Natural killer cell (primary cell): ENCODE measurements around the gene DAB2IP. TPM values are rescaled to one million over a fixed set of nuclear protein-coding genes. Genes with fewer than 3 reads are reported as not detected.

Source experiments
- ATAC-seq, 3 donors: fragments of 150-1000 bp in 2 of 3; fragments of 200-7000 bp in 1 of 3; cut with Tn5 transposase; 1 replicate in 1 of 3; 2 replicates in 2 of 3; pipeline ENCODE4 v1.10.0; 2021; ENCODE audit warnings: mild to moderate bottlenecking in 2 of 3, moderate library complexity in 2 of 3
- DNase-seq, 2 donors: peaks; one replicate each; pipeline versions ENCODE4 v3.0.0 to v3.0.0-alpha.2; 2013 to 2021; ENCODE audit warnings: mixed read lengths in 1 of 2
- H3K27ac ChIP-seq: one replicate; pipeline ENCODE4 v1.5.1; 2013; ENCODE audit warnings: mild to moderate bottlenecking, low read length
- H3K27me3 ChIP-seq: one replicate; pipeline ENCODE4 v1.6.1; 2013; ENCODE audit warnings: low read length; ENCODE audit not compliant: control insufficient read depth, insufficient read depth
- H3K36me3 ChIP-seq: one replicate; pipeline ENCODE4 v1.6.1; 2013; ENCODE audit warnings: low read length; ENCODE audit not compliant: control insufficient read depth, insufficient read depth
- H3K4me1 ChIP-seq: one replicate; pipeline ENCODE4 v1.6.1; 2013; ENCODE audit warnings: low read length; ENCODE audit not compliant: control insufficient read depth, insufficient read depth
- H3K4me3 ChIP-seq: one replicate; pipeline ENCODE4 v1.5.1; 2013; ENCODE audit warnings: low read length
- H3K9me3 ChIP-seq: one replicate; pipeline ENCODE4 v1.6.1; 2013; ENCODE audit warnings: low read length; ENCODE audit not compliant: control insufficient read depth, insufficient read depth
- H3K27ac Mint-ChIP-seq, 2 donors: one replicate each; pipeline ENCODE4 v1.8.0; 2022; ENCODE audit warnings: mild to moderate bottlenecking in 2 of 2, mixed read lengths in 2 of 2, moderate library complexity in 1 of 2
- H3K27me3 Mint-ChIP-seq, 2 donors: one replicate each; pipeline ENCODE4 v1.8.0; 2022; ENCODE audit warnings: low read depth in 2 of 2, mixed read lengths in 2 of 2
- H3K36me3 Mint-ChIP-seq: one replicate; pipeline ENCODE4 v1.8.0; 2022; ENCODE audit warnings: mixed read lengths
- H3K4me1 Mint-ChIP-seq, 2 donors: one replicate each; pipeline ENCODE4 v1.8.0; 2022; ENCODE audit warnings: mixed read lengths in 2 of 2
- H3K4me3 Mint-ChIP-seq: one replicate; pipeline ENCODE4 v1.8.0; 2022; ENCODE audit warnings: mild to moderate bottlenecking, moderate library complexity, mixed read lengths
- H3K9me3 Mint-ChIP-seq, 2 donors: one replicate each; pipeline ENCODE4 v1.8.0; 2022; ENCODE audit warnings: mixed read lengths in 2 of 2
- WGBS: methylation state at CpG from one replicate; pipeline ENCODE4 v1.1.7; 2013; ENCODE audit warnings: missing lambda C conversion rate; ENCODE audit not compliant: insufficient coverage; 5-methylcytosine and 5-hydroxymethylcytosine counted together
- intact Hi-C: fragments of 100-400 bp; cut with micrococcal nuclease; formaldehyde crosslinking; loops from one replicate; pipeline ENCODE4 v1.14.2; 2022
- total RNA-seq, 4 donors: library from RNA; stranded (reverse); fragments of 120-200 nt in 1 of 4; gene quantifications; one replicate each; pipeline versions ENCODE4 v1.2.3 to v1.2.4, GENCODE V29; 2013 to 2022
- TF ChIP-seq, protein P1 (sequence below): fragments of 200-600 bp; IDR thresholded peaks from one replicate; pipeline ENCODE4 v1.8.0; 2022; ENCODE audit warnings: antibody characterized with exemption

DAB2IP gene
- total RNA-seq, 3 donors from 2014 or later (not counting 1 experiment from before 2014, with no cell fraction given), result 0.19 to 2.5 TPM; not detected in 1

DNA sequence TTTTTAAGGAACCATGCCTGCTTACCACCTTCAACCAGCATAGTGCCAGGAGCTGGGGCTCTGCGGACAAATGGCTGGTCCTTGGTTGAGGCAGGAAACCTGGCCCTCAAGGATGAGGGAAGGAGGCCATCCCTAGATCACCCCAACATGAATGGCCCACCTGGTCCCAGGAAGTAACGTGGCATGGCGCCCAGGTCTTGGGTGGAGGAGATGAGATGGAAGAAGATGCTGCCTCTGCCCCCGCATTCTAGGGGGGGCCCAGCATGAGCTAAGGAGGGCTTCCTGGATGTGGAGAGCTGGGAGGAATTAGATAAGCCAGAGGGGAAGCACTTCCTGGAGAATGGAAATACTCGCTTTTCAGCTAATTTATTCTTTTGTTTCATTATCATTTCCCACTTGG, 95.0 kb downstream of the DAB2IP start:
- Mint-ChIP-seq H3K27ac (peak overlapping the region in 1 of 2 donors; percentile 33), H3K27me3 (no peaks in the 10 kb centered on the region), H3K36me3 (no peaks in the 10 kb centered on the region), H3K9me3 (no peaks in the 10 kb centered on the region), H3K4me1 (peaks cover 13 to 21% of the 10 kb centered on the region in 2 donors), H3K4me3 (no peak overlapping the region)
- DNase-seq (no peak), ATAC-seq (no peak)
- TF ChIP-seq, protein P1, sequence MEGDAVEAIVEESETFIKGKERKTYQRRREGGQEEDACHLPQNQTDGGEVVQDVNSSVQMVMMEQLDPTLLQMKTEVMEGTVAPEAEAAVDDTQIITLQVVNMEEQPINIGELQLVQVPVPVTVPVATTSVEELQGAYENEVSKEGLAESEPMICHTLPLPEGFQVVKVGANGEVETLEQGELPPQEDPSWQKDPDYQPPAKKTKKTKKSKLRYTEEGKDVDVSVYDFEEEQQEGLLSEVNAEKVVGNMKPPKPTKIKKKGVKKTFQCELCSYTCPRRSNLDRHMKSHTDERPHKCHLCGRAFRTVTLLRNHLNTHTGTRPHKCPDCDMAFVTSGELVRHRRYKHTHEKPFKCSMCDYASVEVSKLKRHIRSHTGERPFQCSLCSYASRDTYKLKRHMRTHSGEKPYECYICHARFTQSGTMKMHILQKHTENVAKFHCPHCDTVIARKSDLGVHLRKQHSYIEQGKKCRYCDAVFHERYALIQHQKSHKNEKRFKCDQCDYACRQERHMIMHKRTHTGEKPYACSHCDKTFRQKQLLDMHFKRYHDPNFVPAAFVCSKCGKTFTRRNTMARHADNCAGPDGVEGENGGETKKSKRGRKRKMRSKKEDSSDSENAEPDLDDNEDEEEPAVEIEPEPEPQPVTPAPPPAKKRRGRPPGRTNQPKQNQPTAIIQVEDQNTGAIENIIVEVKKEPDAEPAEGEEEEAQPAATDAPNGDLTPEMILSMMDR, result no peak
- no peaks in the 10 kb centered on the region for H3K36me3 ChIP-seq
- no peak overlapping the region for H3K4me3 ChIP-seq
- H3K27me3 ChIP-seq, result no peaks in the 10 kb centered on the region
- no peaks in the 10 kb centered on the region for H3K9me3 ChIP-seq
- intact Hi-C loops, result no loop called here
- H3K4me1 ChIP-seq, result peaks cover 18% of the 10 kb centered on the region
- no peak overlapping the region for H3K27ac ChIP-seq
- WGBS, result 95% methylated on average over 4 of the region's 5 CpGs

DNA sequence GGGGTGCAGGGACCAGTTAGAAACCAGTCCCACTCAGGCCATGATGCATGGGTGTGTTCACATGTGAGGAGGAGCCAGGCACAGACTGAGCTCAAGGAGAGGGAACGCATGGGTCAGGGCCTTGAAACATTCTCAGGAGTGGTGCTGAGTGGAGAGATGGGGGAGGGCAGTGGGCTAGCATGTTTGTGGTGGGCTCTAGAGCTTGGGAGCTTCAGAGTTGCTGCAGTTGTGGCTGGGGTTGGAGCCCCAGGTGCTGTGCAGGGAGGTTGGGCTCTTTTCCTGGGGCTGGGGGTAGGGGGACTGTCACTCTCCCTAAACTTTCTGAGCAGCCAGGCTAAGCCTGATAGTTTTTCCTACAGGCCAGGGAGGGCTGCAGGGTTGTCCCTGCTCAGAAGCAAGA, 95.4 kb downstream of the DAB2IP start:
- Histone ChIP-seq H3K9me3 (no peaks in the 10 kb centered on the region), H3K4me1 (peaks cover 18% of the 10 kb centered on the region), H3K27ac (no peak overlapping the region), H3K27me3 (no peaks in the 10 kb centered on the region), H3K36me3 (no peaks in the 10 kb centered on the region), H3K4me3 (no peak overlapping the region)
- H3K27ac Mint-ChIP-seq, result peak overlapping the region in 1 of 2 donors; percentile 33
- no peaks in the 10 kb centered on the region for H3K36me3 Mint-ChIP-seq
- intact Hi-C loops, result no loop called here
- TF ChIP-seq, protein P1, result no peak
- no peak for ATAC-seq
- WGBS, result 95% methylated on average over 1 of the region's 1 CpG
- no peaks in the 10 kb centered on the region for H3K9me3 Mint-ChIP-seq
- no peaks in the 10 kb centered on the region for H3K27me3 Mint-ChIP-seq
- no peak overlapping the region for H3K4me3 Mint-ChIP-seq
- peaks cover 13 to 21% of the 10 kb centered on the region in 2 donors for H3K4me1 Mint-ChIP-seq
- DNase-seq, result no peak

DNA sequence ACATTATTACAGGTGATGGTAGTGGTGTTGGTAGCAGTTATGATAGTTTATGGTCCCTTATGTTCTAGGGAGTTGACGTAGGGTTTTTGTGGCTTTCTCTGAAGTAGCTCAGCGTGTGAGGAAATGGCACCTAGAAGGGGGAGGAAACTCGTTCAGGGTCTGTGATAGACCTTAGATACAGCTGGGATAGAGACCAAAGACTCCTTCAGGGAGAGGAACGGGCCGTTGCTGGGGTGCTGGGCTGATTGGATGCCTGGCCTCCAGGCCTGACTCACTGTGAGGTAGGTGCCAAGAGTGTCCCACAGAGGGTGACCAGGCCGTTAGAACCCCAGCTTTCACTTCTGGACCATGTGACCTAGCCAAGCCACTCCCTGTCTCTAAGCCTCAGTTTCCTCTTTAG, 96.6 kb downstream of the DAB2IP start:
- Mint-ChIP-seq H3K4me3 (peak overlapping the region; percentile 26), H3K27me3 (no peaks in the 10 kb centered on the region), H3K27ac (peak overlapping the region in 1 of 2 donors; percentile 75), H3K4me1 (peaks cover 13 to 21% of the 10 kb centered on the region in 2 donors), H3K9me3 (no peaks in the 10 kb centered on the region), H3K36me3 (no peaks in the 10 kb centered on the region)
- WGBS, result 12% methylated on average over 6 of the region's 6 CpGs
- peaks cover 18% of the 10 kb centered on the region for H3K4me1 ChIP-seq
- ATAC-seq (peak; percentile 53 to 91 (median 78)), DNase-seq (peak in 1 of 2 donors; percentile 59)
- H3K27me3 ChIP-seq, result no peaks in the 10 kb centered on the region
- intact Hi-C loops, result no loop called here
- TF ChIP-seq, protein P1, result no peak
- no peak overlapping the region for H3K27ac ChIP-seq
- H3K9me3 ChIP-seq, result no peaks in the 10 kb centered on the region
- H3K4me3 ChIP-seq, result no peak overlapping the region
- H3K36me3 ChIP-seq, result no peaks in the 10 kb centered on the region

DNA sequence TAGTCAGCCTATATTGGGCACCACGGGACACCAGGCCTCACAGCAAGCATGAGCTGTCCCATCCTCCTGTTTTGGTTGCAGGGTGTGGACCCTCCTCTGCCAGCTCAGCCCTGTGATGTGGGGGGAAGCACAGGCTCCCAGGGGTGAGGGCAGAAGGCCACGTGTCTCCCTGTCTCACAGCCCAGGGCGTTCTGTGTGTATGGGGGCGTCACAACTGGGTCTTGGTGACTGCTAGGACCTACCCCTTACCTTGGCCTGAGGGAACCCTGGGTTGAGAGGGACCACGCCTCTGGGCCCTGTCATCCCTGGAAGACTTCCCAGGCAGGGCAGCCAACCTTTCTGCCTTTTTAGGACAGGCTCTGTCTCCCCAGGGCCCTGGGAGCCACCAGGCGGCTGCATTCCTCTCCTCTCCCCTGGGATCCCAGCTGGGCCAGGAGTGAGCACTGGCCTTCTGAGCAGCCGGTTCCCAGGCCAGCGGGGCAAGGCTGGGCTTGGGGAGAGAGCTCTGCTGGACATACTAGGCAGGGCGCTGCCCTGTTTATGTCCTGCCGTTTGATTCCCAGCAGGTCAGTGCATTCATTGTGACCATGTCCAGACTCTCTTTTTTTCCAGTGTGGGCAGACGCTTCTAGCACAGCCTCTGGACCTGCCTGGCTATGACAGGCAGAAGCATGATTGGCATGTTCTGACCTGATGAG, 97.4 kb downstream of the DAB2IP start:
- 89% methylated on average over 11 of the region's 11 CpGs for WGBS
- TF ChIP-seq, protein P1, result no peak
- ATAC-seq (peak in 1 of 3 donors; percentile 22), DNase-seq (no peak)
- intact Hi-C loops, result no loop called here
- Mint-ChIP-seq H3K27me3 (no peaks in the 10 kb centered on the region), H3K9me3 (no peaks in the 10 kb centered on the region), H3K4me1 (peaks cover 13 to 21% of the 10 kb centered on the region in 2 donors), H3K36me3 (no peaks in the 10 kb centered on the region), H3K4me3 (no peak overlapping the region), H3K27ac (no peak overlapping the region)
- Histone ChIP-seq H3K4me1 (peaks cover 18% of the 10 kb centered on the region), H3K4me3 (no peak overlapping the region), H3K9me3 (no peaks in the 10 kb centered on the region), H3K36me3 (no peaks in the 10 kb centered on the region), H3K27me3 (no peaks in the 10 kb centered on the region), H3K27ac (no peak overlapping the region)
